Neuronal stem cell (in vitro differentiated cells): ENCODE measurements around the gene CD86.

ENCODE experiments used
- DNase-seq: peaks from one replicate; pipeline ENCODE4 v3.0.0-alpha.2; 2013; ENCODE audit warnings: low spot score
- H2AFZ ChIP-seq: one replicate; pipeline ENCODE4 v1.6.1; 2013; ENCODE audit warnings: mild to moderate bottlenecking, low read length, inconsistent platforms
- H2AK5ac ChIP-seq: 2 replicates; pipeline ENCODE4 v1.6.1; 2013; ENCODE audit warnings: low read depth, mild to moderate bottlenecking, inconsistent platforms, low read length, moderate library complexity, mixed read lengths
- H2BK120ac ChIP-seq: 2 replicates; pipeline ENCODE4 v1.6.1; 2013; ENCODE audit warnings: low read depth, mild to moderate bottlenecking, inconsistent platforms, low read length, moderate library complexity, mixed read lengths
- H2BK12ac ChIP-seq: one replicate; pipeline ENCODE4 v1.6.1; 2013; ENCODE audit warnings: low read length, inconsistent platforms
- H2BK15ac ChIP-seq: 2 replicates; pipeline ENCODE4 v1.6.1; 2013; ENCODE audit warnings: mild to moderate bottlenecking, low read length, inconsistent platforms, mixed read lengths
- H2BK5ac ChIP-seq: one replicate; pipeline ENCODE4 v1.6.1; 2013; ENCODE audit warnings: inconsistent platforms, mild to moderate bottlenecking, low read length, moderate library complexity
- H3K14ac ChIP-seq: one replicate; pipeline ENCODE4 v1.6.1; 2013; ENCODE audit warnings: low read length, inconsistent platforms
- H3K18ac ChIP-seq: 2 replicates; pipeline ENCODE4 v1.6.1; 2013; ENCODE audit warnings: low read length, inconsistent platforms
- H3K23ac ChIP-seq: 2 replicates; pipeline ENCODE4 v1.6.1; 2013; ENCODE audit warnings: low read depth, mild to moderate bottlenecking, mixed read lengths, low read length, inconsistent platforms; ENCODE audit not compliant: poor library complexity
- H3K27ac ChIP-seq: replicated peaks from 3 replicates; pipeline ENCODE4 v1.5.1; 2013; ENCODE audit warnings: low read length, inconsistent platforms
- H3K27me3 ChIP-seq, 3 experiments: 2 replicates each; pipeline ENCODE4 v1.6.1; 2013; ENCODE audit warnings: low read length in 3 of 3, mild to moderate bottlenecking in 2 of 3, inconsistent platforms in 1 of 3, low read depth in 1 of 3, mixed read lengths in 1 of 3, moderate library complexity in 1 of 3; ENCODE audit not compliant: control insufficient read depth in 3 of 3, insufficient read depth in 3 of 3
- H3K36me3 ChIP-seq, 2 donors: replicated peaks in 1 of 2; 2 replicates each; pipeline ENCODE4 v1.6.1; 2013; ENCODE audit warnings: low read length in 2 of 2; ENCODE audit not compliant: control insufficient read depth in 2 of 2, insufficient read depth in 2 of 2
- H3K4ac ChIP-seq: 2 replicates; pipeline ENCODE4 v1.6.1; 2013; ENCODE audit warnings: inconsistent platforms, mild to moderate bottlenecking, low read length, moderate library complexity
- H3K4me1 ChIP-seq, 2 donors: 1 replicate in 1 of 2; 2 replicates in 1 of 2; pipeline ENCODE4 v1.6.1; 2013; ENCODE audit warnings: low read length in 2 of 2, low read depth in 1 of 2; ENCODE audit not compliant: control insufficient read depth in 2 of 2, insufficient read depth in 1 of 2
- H3K4me2 ChIP-seq: one replicate; pipeline ENCODE4 v1.6.1; 2013; ENCODE audit warnings: mild to moderate bottlenecking, low read length, inconsistent platforms; ENCODE audit not compliant: insufficient read depth, poor library complexity, severe bottlenecking
- H3K4me3 ChIP-seq, 2 donors: 2 replicates each; pipeline ENCODE4 v1.5.1; 2013; ENCODE audit warnings: low read length in 2 of 2, mild to moderate bottlenecking in 2 of 2, inconsistent platforms in 1 of 2, moderate library complexity in 1 of 2
- H3K79me1 ChIP-seq: one replicate; pipeline ENCODE4 v1.6.1; 2013; ENCODE audit warnings: low read depth, mild to moderate bottlenecking, inconsistent platforms, low read length, moderate library complexity
- H3K9ac ChIP-seq: one replicate; pipeline ENCODE4 v1.6.1; 2013; ENCODE audit warnings: mild to moderate bottlenecking, low read depth, low read length, inconsistent platforms; ENCODE audit not compliant: poor library complexity
- H3K9me3 ChIP-seq, 2 donors: replicated peaks in 1 of 2; 2 replicates each; pipeline versions ENCODE3 to v1.6.1; 2013; ENCODE audit warnings: low read length in 2 of 2, mild to moderate bottlenecking in 2 of 2, inconsistent platforms in 1 of 2, low read depth in 1 of 2, mixed read lengths in 1 of 2, moderate library complexity in 1 of 2; ENCODE audit not compliant: control insufficient read depth in 2 of 2, insufficient read depth in 1 of 2
- H4K8ac ChIP-seq: one replicate; pipeline ENCODE4 v1.6.1; 2013; ENCODE audit warnings: low read depth, mild to moderate bottlenecking, inconsistent platforms, low read length, moderate library complexity
- H4K91ac ChIP-seq: one replicate; pipeline ENCODE4 v1.6.1; 2013; ENCODE audit warnings: low read length, low read depth, mild to moderate bottlenecking, inconsistent platforms; ENCODE audit not compliant: poor library complexity
- WGBS, 2 donors: extraction: QIAGEN DNeasy Blood & Tissue Kit; methylation state at CpG; one replicate each; pipeline ENCODE4 v1.1.7; 2013; ENCODE audit warnings: missing lambda C conversion rate in 2 of 2, mixed read lengths in 1 of 2; ENCODE audit not compliant: insufficient read length in 2 of 2, insufficient replicate concordance in 1 of 2; ENCODE audit errors: extremely low coverage in 2 of 2; 5-methylcytosine and 5-hydroxymethylcytosine counted together

The CD86 gene

GRCh38 chr3:122094693-122095092, 39.5 kb downstream of the CD86 start:
- no CpG with 5 or more reads among the region's 2 CpGs for WGBS, 2 donors

GRCh38 chr3:122097141-122097540, 42.0 kb downstream of the CD86 start:
- Histone ChIP-seq H3K14ac (no peak overlapping the region), H3K4me3 (no peak overlapping the region), H3K36me3 (no peaks in the 10 kb centered on the region), H2BK15ac (no peak overlapping the region), H3K4ac (no peak overlapping the region), H2AK5ac (no peak overlapping the region), H3K9me3 (no peaks in the 10 kb centered on the region), H3K27ac (no peak overlapping the region), H3K23ac (no peak overlapping the region), H3K9ac (no peak overlapping the region), H3K4me2 (no peak overlapping the region), H3K4me1 (peaks cover 0 to 14% of the 10 kb centered on the region in 2 donors), H2BK5ac (no peak overlapping the region), H3K79me1 (no peaks in the 10 kb centered on the region), H4K8ac (no peak overlapping the region), H2AFZ (no peak overlapping the region), H3K18ac (no peak overlapping the region), H3K27me3 (no peaks in the 10 kb centered on the region), H4K91ac (no peak overlapping the region), H2BK12ac (no peak overlapping the region), H2BK120ac (no peak overlapping the region)
- DNase-seq, result no peak
- no CpG with 5 or more reads among the region's 3 CpGs for WGBS, 2 donors

More at GRCh38 chr3:122094693-122095092, 39.5 kb downstream of the CD86 start:
- H3K27me3 ChIP-seq, result no peaks in the 10 kb centered on the region
- DNase-seq, result no peak
- H3K4me2 ChIP-seq, result no peak overlapping the region
- H4K8ac ChIP-seq, result no peak overlapping the region
- no peak overlapping the region for H3K14ac ChIP-seq
- H2AFZ ChIP-seq, result no peak overlapping the region
- no peak overlapping the region for H2BK12ac ChIP-seq
- H2BK5ac ChIP-seq, result no peak overlapping the region
- H3K23ac ChIP-seq, result no peak overlapping the region
- no peak overlapping the region for H3K4me3 ChIP-seq
- no peak overlapping the region for H3K4ac ChIP-seq
- no peak overlapping the region for H3K18ac ChIP-seq
- H3K9me3 ChIP-seq, result no peaks in the 10 kb centered on the region
- H2BK15ac ChIP-seq, result no peak overlapping the region
- H4K91ac ChIP-seq, result no peak overlapping the region
- no peaks in the 10 kb centered on the region for H3K36me3 ChIP-seq
- no peak overlapping the region for H3K9ac ChIP-seq
- peaks cover 0 to 16% of the 10 kb centered on the region in 2 donors for H3K4me1 ChIP-seq
- H3K27ac ChIP-seq, result no peak overlapping the region
- H3K79me1 ChIP-seq, result no peaks in the 10 kb centered on the region
- no peak overlapping the region for H2BK120ac ChIP-seq
- no peak overlapping the region for H2AK5ac ChIP-seq

GRCh38 chr3:122098611-122099010, 43.4 kb downstream of the CD86 start:
- Histone ChIP-seq H3K4me1 (peaks cover 0 to 11% of the 10 kb centered on the region in 2 donors), H3K9me3 (no peaks in the 10 kb centered on the region), H3K23ac (no peak overlapping the region), H4K8ac (no peak overlapping the region), H3K27ac (no peak overlapping the region), H2BK15ac (no peak overlapping the region), H3K27me3 (no peaks in the 10 kb centered on the region), H3K79me1 (no peaks in the 10 kb centered on the region), H3K18ac (no peak overlapping the region), H3K4me2 (no peak overlapping the region), H2BK12ac (no peak overlapping the region), H2AFZ (no peak overlapping the region), H3K4ac (no peak overlapping the region), H2BK5ac (no peak overlapping the region), H3K9ac (no peak overlapping the region), H2AK5ac (no peak overlapping the region), H4K91ac (no peak overlapping the region), H3K14ac (no peak overlapping the region), H3K4me3 (no peak overlapping the region), H3K36me3 (no peaks in the 10 kb centered on the region), H2BK120ac (no peak overlapping the region)
- no peak for DNase-seq
- WGBS, 2 donors, result no CpG with 5 or more reads among the region's 2 CpGs

GRCh38 chr3:122099255-122099654, 44.1 kb downstream of the CD86 start:
- no peak overlapping the region for H2BK12ac ChIP-seq
- H3K23ac ChIP-seq, result no peak overlapping the region
- H4K91ac ChIP-seq, result no peak overlapping the region
- H3K4me1 ChIP-seq, result peaks cover 0 to 11% of the 10 kb centered on the region in 2 donors
- H3K4me3 ChIP-seq, result no peak overlapping the region
- no peak overlapping the region for H3K4me2 ChIP-seq
- H3K9ac ChIP-seq, result no peak overlapping the region
- H3K27ac ChIP-seq, result no peak overlapping the region
- no peak overlapping the region for H3K4ac ChIP-seq
- no peaks in the 10 kb centered on the region for H3K27me3 ChIP-seq
- no peak overlapping the region for H2BK15ac ChIP-seq
- no peak overlapping the region for H2AK5ac ChIP-seq
- no peaks in the 10 kb centered on the region for H3K9me3 ChIP-seq
- H2BK5ac ChIP-seq, result no peak overlapping the region
- H3K36me3 ChIP-seq, result no peaks in the 10 kb centered on the region
- DNase-seq, result no peak
- no peak overlapping the region for H2BK120ac ChIP-seq
- H3K79me1 ChIP-seq, result no peaks in the 10 kb centered on the region
- WGBS, 2 donors, result no CpG with 5 or more reads among the region's 2 CpGs
- no peak overlapping the region for H3K18ac ChIP-seq
- no peak overlapping the region for H4K8ac ChIP-seq
- H3K14ac ChIP-seq, result no peak overlapping the region
- H2AFZ ChIP-seq, result no peak overlapping the region
